Gastrocnemius medialis (tissue), 4 donors: ENCODE results near the gene CDH4.
"Not testable (repeated sequence)": the region's sequence is repeated elsewhere in the genome, so short reads cannot be mapped to it uniquely, and the experiment has no call there.

ENCODE experiments used
- CTCF ChIP-seq, 5 experiments: fragments of 450-650 bp in 3 of 5; fragments of 200-600 bp in 2 of 5; sonication (generic) in 2 of 5; IDR thresholded peaks in 4 of 5; conservative IDR thresholded peaks in 1 of 5; 1 replicate in 4 of 5; 2 replicates in 1 of 5; pipeline ENCODE4 v1.5.1; 2016 to 2019; ENCODE audit warnings: antibody characterized with exemption in 5 of 5, mild to moderate bottlenecking in 3 of 5, moderate library complexity in 3 of 5
- POLR2A ChIP-seq, 2 donors: fragments of 450-650 bp; IDR thresholded peaks; one replicate each; pipeline ENCODE4 v1.6.1; 2017; ENCODE audit warnings: antibody characterized with exemption in 2 of 2, mild to moderate bottlenecking in 2 of 2, moderate library complexity in 2 of 2

- TF ChIP-seq POLR2A (IDR thresholded peaks at IDR 0.05); CTCF (IDR thresholded peaks at IDR 0.05 in 4 of 5, conservative IDR thresholded peaks at IDR 0.05 in 1 of 5): not testable (repeated sequence)
Measured at GRCh38 chr20:61273024-61273423, 21.0 kb downstream of the CDH4 start.
